ENCODE results near the gene TMC6.

GRCh38 chr17:78130090-78130436 is 1.5 kb upstream of the TMC6 start:
- TF ChIP-seq EZH2 (IDR thresholded peaks at IDR 0.05) (no peak), FOXP2 (optimal IDR thresholded peaks at IDR 0.05; ENCODE audit: control extremely low read depth, extremely low read length, insufficient read depth) (no peak)
